GM18505 (cell line): ENCODE measurements around the gene RAD51B.

ENCODE experiments used
- ATAC-seq: cut with Tn5 transposase; IDR thresholded peaks from one replicate; pipeline ENCODE4 v1.9.1; 2021; ENCODE audit not compliant: unreplicated experiment
- POLR2A ChIP-seq: IDR thresholded peaks from 4 replicates; pipeline ENCODE4 v1.6.1; 2011; ENCODE audit warnings: borderline replicate concordance; ENCODE audit not compliant: insufficient read depth, insufficient read length; ENCODE audit errors: extremely low read depth

RAD51B gene

GRCh38 chr14:68191567-68192321, 372.2 kb downstream of the RAD51B start:
- ATAC-seq, result no peak
- TF ChIP-seq POLR2A, result no peak

GRCh38 chr14:68192935-68193334, 373.4 kb downstream of the RAD51B start:
- TF ChIP-seq POLR2A, result no peak
- ATAC-seq, result no peak

- ATAC-seq, result no peak
Measured at GRCh38 chr14:68193970-68194681, 374.5 kb downstream of the RAD51B start.

GRCh38 chr14:68195126-68195525, 375.5 kb downstream of the RAD51B start:
- no peak for ATAC-seq
- no peak for TF ChIP-seq POLR2A

More at GRCh38 chr14:68193970-68194681, 374.5 kb downstream of the RAD51B start:
- TF ChIP-seq POLR2A, result no peak

DNA sequence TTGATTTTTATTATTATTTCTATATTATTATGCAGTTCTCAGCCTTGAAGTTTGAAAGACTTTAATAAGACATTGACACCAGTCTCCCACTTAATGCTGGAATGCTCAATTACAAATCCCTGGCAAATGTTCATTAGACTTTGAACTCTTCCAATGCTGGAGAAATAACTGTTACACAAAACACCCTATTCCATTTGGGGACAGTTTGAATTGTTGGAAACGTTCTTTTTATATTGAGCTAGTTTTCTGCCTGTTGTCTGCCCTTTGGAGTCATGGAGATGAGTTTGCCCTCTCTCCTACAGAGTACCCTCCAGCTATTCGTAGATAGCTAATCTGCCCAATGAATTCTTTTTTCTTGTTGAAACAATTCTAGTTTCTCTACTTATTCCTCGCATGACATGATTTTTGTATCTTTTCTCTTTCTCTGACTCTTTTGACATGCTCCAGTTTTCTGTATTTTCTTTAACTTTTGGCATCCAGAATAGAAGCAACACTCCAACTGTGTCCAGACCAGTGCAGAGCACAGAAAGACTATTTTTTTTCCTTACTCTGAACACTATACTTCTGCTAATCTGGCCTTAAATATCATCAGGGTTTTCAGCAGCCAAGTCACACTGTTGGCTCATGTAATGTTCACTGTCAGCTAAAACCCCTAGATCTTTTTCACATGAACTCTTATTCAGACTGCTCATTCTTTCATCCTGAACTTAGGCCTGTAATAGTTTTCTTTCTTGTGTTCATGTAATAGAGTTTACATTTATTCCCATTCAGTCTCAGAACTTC, 379.3 kb downstream of the RAD51B start:
- no peak for TF ChIP-seq POLR2A
- no peak for ATAC-seq

DNA sequence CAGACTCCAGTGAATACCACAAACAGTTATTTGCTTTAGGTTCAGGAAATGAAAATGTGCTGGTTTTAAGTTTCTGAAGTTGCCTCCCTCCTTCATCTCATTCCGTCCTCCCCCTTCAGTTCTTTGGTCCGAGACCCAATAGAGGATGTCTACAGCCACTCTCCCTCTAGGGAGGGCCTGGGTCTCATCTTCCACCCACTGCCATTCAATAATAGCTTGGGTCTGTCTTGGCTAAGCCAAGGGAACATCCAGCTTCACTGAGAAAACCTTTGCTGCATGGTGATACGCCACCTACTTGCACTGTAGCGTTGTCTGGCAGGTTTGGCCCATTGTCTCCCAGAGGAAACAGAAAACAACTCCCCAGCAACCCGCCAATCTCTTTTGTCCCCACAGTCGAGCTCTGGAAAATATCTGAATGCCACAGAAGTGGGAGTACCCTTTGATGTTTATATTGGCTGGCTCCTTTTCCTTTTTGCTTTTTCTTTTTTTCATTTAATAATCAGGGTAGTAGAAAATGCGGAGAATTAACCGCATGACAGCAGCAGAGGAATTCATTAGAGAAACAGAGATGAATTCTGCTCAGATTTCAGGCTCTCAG, 380.1 kb downstream of the RAD51B start:
- ATAC-seq, result no peak
- TF ChIP-seq POLR2A, result no peak

DNA sequence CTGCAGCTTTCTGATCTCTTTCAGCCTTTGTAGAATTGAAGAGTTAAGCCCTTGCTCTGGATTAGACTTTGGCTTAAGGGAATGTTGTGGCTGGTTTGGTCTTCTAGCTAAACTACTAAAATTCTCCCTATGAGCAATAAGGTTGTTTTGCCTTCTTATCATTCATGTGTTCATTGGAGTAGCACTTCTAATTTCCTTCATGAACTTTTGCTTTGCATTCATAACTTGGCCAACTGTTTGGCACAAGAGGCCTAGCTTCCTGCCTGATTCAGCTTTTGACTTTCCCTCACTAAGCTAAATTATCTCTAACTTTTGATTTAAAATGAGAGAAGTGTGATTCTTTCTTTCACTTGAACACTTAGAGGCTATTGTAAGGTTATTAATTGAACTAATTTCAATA, 384.3 kb downstream of the RAD51B start:
- no peak for TF ChIP-seq POLR2A
- ATAC-seq, result no peak

DNA sequence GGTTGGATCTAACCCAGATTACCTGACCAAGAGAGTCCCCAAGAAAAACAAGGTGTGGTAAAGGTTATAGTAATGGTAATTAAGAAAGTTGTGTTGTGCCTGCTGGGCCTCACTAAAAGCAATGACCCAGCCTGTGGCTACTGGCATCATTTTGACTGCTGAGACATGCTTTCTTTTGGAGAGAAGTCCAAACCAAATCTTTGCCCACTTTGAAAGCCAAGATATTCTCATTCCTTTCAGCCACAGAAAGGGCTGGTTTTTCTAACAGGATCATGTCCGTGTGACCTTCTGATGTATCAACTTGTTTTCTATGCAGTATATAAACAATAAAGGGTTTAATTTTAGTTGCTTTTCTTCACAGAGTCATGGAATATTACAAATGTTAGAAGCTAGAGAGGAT, 388.6 kb downstream of the RAD51B start:
- no peak for ATAC-seq

DNA sequence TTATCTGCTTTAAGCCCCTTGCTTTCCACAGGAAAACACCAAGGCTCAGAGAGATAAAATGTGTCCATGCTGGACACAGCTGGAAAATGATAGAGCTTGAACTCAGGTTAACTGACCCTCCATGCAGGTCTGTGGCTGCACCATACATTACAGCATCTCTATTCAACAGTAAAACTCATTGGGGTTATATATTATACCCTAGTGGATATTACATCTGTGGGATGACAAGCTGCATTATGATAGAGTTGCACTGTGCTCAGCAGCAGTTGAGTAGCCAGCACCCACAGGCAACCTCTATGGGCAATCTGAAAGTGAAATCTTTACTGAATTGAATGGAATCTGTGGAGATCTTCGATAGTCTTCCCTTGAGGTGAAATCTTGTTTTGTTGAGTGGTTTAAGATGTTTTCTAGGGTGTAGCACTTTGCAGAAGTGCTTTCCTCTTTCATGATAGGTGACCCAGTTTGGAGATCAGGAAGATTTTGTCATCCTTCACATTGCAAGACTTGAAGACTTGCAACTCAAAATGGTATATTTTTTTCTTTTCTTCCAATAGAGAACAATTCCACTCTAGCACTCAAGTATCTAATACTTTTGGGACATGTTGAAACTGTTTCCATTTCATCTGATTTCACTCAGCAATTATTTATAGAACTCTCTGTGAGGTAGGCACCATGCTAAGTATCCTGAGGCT, 389.2 kb downstream of the RAD51B start:
- ATAC-seq, result no peak
- no peak for TF ChIP-seq POLR2A

More for the DNA sequence above, 388.6 kb downstream of the RAD51B start:
- TF ChIP-seq POLR2A, result no peak

DNA sequence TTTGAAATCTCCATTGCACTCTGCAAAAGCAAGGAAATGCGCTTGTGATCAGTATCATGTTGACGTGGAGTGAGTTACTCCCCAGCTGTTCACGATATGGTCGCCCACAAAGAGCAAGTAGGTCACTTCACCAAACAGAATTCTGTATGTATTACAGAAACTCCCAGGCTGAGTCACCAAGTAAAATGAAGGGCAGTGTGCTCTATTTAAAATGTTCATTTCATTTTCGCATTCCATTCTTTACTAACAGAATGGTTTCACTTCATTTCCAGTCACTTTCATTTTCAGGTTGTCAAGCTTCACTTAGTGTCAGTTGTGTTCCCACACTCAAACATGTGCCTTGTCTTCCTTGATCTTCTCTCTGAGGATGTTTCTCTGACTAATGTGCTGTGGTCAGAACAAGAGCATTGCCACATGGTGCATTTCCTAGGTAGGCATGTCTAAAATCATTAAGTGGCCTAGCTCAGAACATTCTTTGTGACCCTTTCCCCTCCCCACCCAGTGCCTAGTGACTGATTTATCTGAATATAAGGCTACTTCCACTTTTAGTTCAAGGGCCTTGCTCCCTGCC, 391.2 kb downstream of the RAD51B start:
- TF ChIP-seq POLR2A, result peak; percentile 32

DNA sequence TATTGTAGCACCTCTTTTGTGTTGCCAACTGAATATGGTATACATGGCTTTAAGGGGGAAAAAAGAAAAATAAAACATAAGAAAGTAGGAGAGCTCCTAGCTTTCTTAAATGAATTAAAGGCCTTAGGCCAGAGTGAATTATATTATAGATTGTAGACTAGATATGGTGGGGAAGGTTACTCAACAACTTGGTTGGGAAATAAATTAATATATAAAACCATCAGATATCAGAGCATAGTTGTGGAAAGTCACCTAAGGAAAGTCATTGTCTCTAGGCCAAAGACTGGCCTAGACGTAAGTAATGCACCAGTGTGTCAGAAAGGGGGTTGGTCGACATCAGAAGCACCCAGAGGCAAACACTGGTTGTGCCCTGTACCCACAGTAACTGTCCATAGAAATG, 391.8 kb downstream of the RAD51B start:
- no peak for ATAC-seq
- no peak for TF ChIP-seq POLR2A

More for the DNA sequence above, 391.2 kb downstream of the RAD51B start:
- ATAC-seq, result peak; percentile 89

GRCh38 chr14:68211886-68212285, 392.3 kb downstream of the RAD51B start:
- no peak for ATAC-seq
- no peak for TF ChIP-seq POLR2A

- no peak for ATAC-seq
- no peak for TF ChIP-seq POLR2A
Measured at GRCh38 chr14:68212361-68212760, 392.8 kb downstream of the RAD51B start.

DNA sequence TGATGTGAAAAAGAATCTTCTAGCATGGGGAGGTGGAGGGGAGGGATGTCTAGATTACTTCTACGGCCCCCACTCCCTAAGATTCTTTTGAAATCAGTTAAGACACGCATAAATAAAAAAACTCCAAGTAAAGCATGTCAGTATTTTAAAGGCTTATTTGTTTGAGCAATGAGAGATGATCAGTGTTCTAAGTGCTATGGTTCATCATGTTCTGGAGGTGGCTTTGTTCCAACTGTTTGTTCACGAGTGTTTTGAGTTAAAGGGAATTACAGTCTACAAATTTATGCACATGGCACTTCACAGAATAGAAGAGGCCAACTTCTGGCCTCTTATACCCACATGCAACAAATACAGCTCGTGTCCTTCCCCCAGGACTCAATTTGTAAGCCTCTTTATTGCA, 394.9 kb downstream of the RAD51B start:
- no peak for ATAC-seq
- TF ChIP-seq POLR2A, result no peak
